IgD-negative memory B cell (primary cell): ENCODE results near the gene FMOD. TPM values are rescaled to one million over a fixed set of nuclear protein-coding genes. Genes with fewer than 3 reads are reported as not detected.

Experiments
- H3K27ac Mint-ChIP-seq, 3 donors: one replicate each; pipeline ENCODE4 v1.8.0; 2020 to 2022; ENCODE audit warnings: mild to moderate bottlenecking in 3 of 3, mixed read lengths in 3 of 3, moderate library complexity in 1 of 3
- H3K27me3 Mint-ChIP-seq: one replicate; pipeline ENCODE4 v1.8.0; 2021; ENCODE audit warnings: mixed read lengths
- H3K36me3 Mint-ChIP-seq: one replicate; pipeline ENCODE4 v1.8.0; 2020; ENCODE audit warnings: mild to moderate bottlenecking, mixed read lengths
- H3K4me1 Mint-ChIP-seq, 3 donors: one replicate each; pipeline ENCODE4 v1.8.0; 2020 to 2022; ENCODE audit warnings: mixed read lengths in 3 of 3, mild to moderate bottlenecking in 1 of 3
- H3K4me3 Mint-ChIP-seq, 4 donors: one replicate each; pipeline ENCODE4 v1.8.0; 2020 to 2022; ENCODE audit warnings: mild to moderate bottlenecking in 4 of 4, mixed read lengths in 4 of 4, moderate library complexity in 3 of 4
- H3K9me3 Mint-ChIP-seq, 3 donors: one replicate each; pipeline ENCODE4 v1.8.0; 2020 to 2021; ENCODE audit warnings: mixed read lengths in 3 of 3, mild to moderate bottlenecking in 1 of 3
- polyA plus RNA-seq: library from polyadenylated mRNA; unstranded; fragments of 300-500 nt; fragmentation: Illumina TruSeq; gene quantifications from one replicate; pipeline ENCODE4 v1.2.3, GENCODE V29; 2021

FMOD gene
- polyA plus RNA-seq, 1 donor from 2014 or later: 0.28 TPM

DNA sequence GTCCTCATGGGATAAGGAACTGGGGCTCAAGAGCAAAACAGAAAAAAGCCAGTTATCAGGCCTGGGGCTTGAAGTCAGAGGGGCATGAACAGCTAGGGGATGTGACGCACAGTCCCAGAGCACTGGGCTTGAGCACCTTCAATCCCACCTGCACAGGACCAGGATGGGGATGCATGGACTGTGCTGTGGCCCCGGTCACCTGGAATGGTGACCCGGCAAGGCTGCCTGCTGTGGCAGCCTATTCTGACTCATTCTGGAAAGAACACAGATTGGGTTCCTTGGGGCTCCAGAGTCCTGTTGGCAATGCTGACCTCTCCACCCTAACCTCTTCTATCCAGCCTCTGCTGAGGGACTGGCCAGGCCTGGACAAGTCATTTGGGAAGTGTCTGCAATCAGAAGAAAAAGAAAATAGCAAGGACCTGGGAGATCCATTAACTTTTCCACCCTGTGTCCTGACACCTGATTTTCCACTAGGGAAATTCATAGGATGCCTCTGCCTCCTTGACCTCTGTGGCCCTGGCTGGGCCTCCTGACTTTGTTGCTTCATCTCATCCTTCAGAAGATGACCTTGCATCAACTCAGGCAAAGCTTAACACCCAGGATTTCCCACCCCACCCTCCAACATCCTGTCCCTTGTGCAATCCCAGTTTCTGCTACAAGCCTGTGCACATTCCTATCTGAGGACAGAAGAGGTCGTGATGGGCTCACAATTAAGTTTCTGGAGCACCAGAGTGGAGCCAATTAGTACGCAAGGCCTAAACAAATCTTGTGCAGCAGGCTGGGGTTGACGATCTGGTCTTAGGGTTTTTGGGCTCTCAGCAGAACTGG is 17.9 kb upstream of the FMOD start:
- H3K27me3 Mint-ChIP-seq: peaks cover 3% of the 10 kb centered on the region
- peaks cover 4% of the 10 kb centered on the region for H3K36me3 Mint-ChIP-seq
- H3K4me1 Mint-ChIP-seq: peaks cover 0 to 2% (median 0%) of the 10 kb centered on the region in 3 donors
- peak overlapping the region in 1 of 3 donors; percentile 81 for H3K27ac Mint-ChIP-seq
- no peak overlapping the region for H3K4me3 Mint-ChIP-seq
- H3K9me3 Mint-ChIP-seq: no peaks in the 10 kb centered on the region

DNA sequence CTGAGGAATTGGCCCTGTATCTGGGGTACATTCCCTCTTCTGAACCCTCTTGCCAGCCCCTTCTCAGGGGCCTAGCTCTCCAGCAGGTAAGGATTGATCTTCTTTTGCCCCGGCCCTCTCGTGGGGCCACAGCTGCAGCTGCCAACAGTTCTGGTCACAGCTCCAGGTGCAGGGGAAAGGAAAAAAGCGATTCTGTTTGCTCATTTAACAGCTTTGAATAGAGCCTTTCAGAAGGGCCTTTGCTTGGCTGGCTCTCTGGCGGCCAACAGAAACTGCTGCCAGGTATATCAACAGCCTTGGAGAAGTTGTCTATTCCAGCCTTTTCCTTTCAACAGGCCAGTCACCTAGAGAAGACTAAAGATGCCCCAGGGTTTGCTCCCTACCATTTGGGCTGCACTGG is 16.1 kb upstream of the FMOD start:
- Mint-ChIP-seq H3K27ac (no peak overlapping the region), H3K36me3 (peaks cover 4% of the 10 kb centered on the region), H3K4me3 (no peak overlapping the region), H3K4me1 (peaks cover 3 to 7% (median 4%) of the 10 kb centered on the region in 3 donors), H3K9me3 (no peaks in the 10 kb centered on the region), H3K27me3 (peaks cover 3% of the 10 kb centered on the region)

DNA sequence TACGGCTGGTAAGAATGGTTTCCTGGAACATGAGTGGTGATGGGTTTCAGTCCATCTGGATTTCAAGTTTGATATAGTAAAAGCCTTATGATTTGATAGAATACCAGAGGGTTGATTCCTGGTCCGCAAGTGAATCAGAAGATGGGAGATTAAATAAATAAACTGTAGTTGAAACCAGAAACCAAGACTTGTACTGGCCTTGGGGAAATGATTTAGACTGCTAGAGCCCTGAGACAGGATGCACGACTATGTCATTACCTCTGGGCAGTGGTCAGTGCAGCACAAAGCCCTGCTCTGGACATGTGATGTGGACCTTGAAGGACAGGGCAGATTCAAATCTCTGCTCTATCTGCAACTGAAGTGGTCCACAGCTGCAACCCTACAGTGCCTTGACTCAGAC is 15.6 kb upstream of the FMOD start:
- Mint-ChIP-seq H3K4me3 (no peak overlapping the region), H3K27ac (no peak overlapping the region), H3K27me3 (peaks cover 3% of the 10 kb centered on the region), H3K9me3 (no peaks in the 10 kb centered on the region), H3K36me3 (peaks cover 4% of the 10 kb centered on the region), H3K4me1 (peaks cover 8 to 13% (median 10%) of the 10 kb centered on the region in 3 donors)

DNA sequence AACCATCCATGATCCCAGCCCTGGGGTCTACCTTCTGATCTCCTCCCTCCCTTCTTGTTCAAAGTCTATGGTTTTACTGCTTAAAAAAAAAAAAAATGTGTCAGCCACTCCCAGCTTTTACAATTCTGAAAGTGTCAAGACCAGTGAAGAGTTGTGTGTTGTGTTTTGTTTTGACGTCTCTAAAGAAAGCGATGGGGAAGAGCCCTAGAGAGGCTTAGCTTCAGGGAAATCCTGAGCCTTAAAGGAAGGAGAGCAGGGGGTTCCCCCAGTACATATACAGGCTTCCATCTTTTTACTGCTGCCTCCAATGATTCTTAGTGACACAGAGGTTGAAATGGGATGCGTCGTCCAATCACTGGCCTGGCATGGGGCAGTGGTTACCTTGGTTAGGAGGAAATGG is 13.9 kb upstream of the FMOD start:
- H3K9me3 Mint-ChIP-seq: no peaks in the 10 kb centered on the region
- H3K27me3 Mint-ChIP-seq: peaks cover 5% of the 10 kb centered on the region
- H3K4me1 Mint-ChIP-seq: peaks cover 8 to 13% (median 13%) of the 10 kb centered on the region in 3 donors
- H3K4me3 Mint-ChIP-seq: no peak overlapping the region
- H3K27ac Mint-ChIP-seq: peak overlapping the region in 1 of 3 donors; percentile 4
- peaks cover 4% of the 10 kb centered on the region for H3K36me3 Mint-ChIP-seq

DNA sequence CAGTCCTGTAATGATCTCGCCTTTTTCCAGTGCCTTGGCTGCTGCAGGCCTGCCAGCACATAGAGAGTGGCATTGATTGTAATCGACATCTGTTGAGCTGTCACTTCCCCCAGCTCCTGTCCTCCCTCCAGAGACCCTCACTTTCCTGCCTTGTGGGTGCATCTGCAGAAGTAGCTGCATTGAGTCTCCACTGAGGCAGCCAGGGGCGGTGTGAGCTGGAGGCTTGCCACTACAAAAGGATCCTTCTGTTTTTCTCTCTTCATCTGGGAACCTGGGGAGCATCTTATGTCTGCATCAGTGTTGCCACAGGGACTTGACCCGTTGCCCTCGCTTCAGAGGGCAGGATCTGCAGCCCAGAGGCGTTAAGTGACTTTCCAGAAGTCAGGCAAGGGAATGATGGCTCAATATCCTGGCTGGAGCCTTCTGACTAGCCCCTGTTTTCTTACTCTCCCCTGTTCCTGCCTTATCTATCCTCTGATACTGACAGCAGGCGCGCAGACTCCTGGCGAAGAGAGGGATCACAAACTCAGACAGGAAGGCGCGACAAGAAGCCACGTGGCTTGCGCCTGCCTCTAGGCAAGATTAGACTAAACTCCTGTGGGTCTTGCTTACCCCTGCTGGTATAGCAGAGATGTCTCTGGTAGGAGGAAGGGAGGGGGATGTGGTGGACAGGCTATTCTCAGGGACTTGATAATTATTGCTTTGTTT is 13.3 kb upstream of the FMOD start:
- H3K27ac Mint-ChIP-seq: no peak overlapping the region
- H3K4me3 Mint-ChIP-seq: no peak overlapping the region
- H3K36me3 Mint-ChIP-seq: peaks cover 4% of the 10 kb centered on the region
- no peaks in the 10 kb centered on the region for H3K9me3 Mint-ChIP-seq
- peaks cover 5% of the 10 kb centered on the region for H3K27me3 Mint-ChIP-seq
- H3K4me1 Mint-ChIP-seq: peaks cover 6 to 13% (median 13%) of the 10 kb centered on the region in 3 donors

DNA sequence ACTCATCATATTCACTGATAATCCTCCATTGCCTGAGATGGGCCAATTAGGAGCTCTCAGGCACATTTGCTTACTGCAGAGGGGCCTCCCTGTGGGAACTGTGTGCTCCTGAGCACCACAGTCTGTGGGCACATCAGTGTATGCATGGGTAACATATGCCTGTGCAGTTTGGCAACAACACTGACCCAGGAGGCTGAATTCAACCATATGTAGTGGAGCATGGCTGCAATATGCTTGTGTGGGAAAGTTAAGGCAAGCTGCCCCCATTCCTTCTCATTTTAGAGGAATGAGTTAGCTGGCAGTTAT is 11.8 kb upstream of the FMOD start:
- peaks cover 0 to 3% (median 0%) of the 10 kb centered on the region in 3 donors for H3K9me3 Mint-ChIP-seq
- H3K27ac Mint-ChIP-seq: no peak overlapping the region
- H3K27me3 Mint-ChIP-seq: peaks cover 3% of the 10 kb centered on the region
- peaks cover 3% of the 10 kb centered on the region for H3K36me3 Mint-ChIP-seq
- peaks cover 6 to 13% (median 13%) of the 10 kb centered on the region in 3 donors for H3K4me1 Mint-ChIP-seq
- no peak overlapping the region for H3K4me3 Mint-ChIP-seq

DNA sequence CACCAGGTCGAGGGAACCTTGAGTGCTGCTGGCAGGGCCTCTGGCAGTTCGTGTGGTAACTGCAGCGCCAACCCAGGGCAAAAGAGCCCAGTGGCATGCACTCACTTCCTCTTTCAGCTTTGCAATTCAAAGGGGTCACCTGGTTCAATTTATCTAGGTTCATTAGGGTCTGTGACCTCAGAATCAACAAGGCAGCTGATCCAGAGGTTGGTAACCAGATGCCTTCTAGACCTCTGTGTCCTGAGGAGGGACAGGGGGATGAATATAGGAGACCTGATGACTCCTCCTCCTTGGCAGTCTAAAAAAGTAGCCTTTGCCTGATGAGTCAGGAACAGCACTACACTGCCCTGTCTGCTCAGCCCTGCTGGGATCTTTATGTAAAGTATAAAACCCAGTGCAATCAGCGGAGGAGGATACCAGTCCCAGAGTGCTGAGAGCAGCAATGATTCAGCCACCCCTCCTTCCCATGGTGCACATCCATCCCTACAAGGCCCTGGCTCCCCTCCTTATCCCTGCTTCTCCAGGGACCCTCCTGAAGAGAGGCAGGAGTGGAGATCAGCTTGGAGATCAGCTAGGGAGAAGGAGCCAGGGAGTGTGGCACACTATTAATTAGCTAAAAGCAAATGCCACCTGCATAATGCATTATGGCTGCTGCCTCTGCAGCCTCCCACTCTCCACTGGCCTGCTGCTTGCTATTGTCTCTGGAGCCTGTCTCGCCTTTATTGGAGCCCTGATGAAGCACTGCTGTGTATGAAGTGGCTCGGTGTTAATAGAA is 11.2 kb upstream of the FMOD start:
- H3K27ac Mint-ChIP-seq: peak overlapping the region in 1 of 3 donors; percentile 20
- peaks cover 0 to 3% (median 0%) of the 10 kb centered on the region in 3 donors for H3K9me3 Mint-ChIP-seq
- H3K27me3 Mint-ChIP-seq: peaks cover 3% of the 10 kb centered on the region
- no peaks in the 10 kb centered on the region for H3K36me3 Mint-ChIP-seq
- H3K4me3 Mint-ChIP-seq: peak overlapping the region in 1 of 4 donors; percentile 7
- peaks cover 6 to 13% (median 13%) of the 10 kb centered on the region in 3 donors for H3K4me1 Mint-ChIP-seq

DNA sequence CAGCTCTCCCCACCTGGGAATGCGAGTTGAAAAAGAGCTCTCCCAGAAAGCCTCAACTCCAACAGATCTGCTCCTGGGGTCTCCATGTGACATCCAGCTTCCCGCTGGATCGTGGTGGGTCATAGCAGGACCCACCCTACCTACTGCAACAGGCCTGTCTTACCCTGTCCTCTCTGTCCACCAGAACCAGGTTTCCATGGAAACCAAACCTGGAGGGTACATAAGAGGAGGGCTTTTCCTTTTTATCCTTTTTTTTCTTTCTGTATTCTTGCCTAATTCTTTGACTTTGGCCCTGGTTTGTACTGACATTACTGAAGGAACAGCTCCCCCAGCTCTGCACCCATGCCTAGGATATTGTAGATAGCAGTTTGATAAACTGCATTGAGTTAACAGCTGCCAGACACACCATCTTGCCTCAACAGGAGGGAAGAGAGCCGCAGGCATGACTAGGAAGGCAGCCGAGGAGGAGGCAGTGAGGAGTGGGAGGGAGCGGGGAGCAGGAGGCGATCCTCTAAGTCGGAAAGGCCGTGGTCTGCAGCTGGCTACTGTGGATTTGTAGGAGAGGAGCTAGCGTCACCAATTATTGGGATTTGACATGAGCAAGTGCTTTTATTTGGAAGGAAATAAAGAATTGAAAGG is 9.7 kb upstream of the FMOD start:
- Mint-ChIP-seq H3K27me3 (peaks cover 11% of the 10 kb centered on the region), H3K27ac (no peak overlapping the region), H3K36me3 (no peaks in the 10 kb centered on the region), H3K4me3 (peak overlapping the region in 1 of 4 donors; percentile 38), H3K4me1 (peaks cover 6 to 13% (median 13%) of the 10 kb centered on the region in 3 donors), H3K9me3 (peaks cover 0 to 3% (median 0%) of the 10 kb centered on the region in 3 donors)

DNA sequence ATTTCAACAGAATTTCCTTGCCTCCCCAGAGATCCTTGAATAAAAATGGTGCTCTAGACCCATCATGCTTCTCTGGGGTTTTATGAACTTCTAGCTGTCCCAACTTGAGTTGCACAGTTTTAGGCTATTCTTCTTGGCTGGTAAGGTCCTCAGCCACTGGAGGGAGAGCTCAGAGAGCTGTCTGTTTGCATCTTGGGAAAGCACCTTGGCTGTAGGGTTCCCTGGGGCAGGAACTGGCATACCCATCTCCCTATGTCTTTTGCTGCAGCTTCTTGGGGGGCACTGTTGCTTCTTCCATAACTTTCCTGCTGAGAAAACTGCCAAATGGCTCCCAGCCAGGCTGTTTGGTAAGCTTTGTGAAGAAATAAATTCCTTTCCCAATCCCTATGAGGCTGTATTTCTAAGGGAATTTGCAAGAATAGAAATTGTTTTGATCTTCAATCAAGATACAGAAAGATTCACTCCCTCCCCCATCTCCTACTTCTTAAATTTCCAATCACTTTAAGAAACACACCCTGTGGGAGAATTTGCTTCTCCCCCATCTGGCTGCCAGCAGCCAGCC is 8.2 kb upstream of the FMOD start:
- H3K36me3 Mint-ChIP-seq: no peaks in the 10 kb centered on the region
- no peak overlapping the region for H3K27ac Mint-ChIP-seq
- H3K27me3 Mint-ChIP-seq: peaks cover 21% of the 10 kb centered on the region
- peaks cover 0 to 3% (median 0%) of the 10 kb centered on the region in 3 donors for H3K9me3 Mint-ChIP-seq
- H3K4me3 Mint-ChIP-seq: no peak overlapping the region
- H3K4me1 Mint-ChIP-seq: peaks cover 6 to 13% (median 13%) of the 10 kb centered on the region in 3 donors

DNA sequence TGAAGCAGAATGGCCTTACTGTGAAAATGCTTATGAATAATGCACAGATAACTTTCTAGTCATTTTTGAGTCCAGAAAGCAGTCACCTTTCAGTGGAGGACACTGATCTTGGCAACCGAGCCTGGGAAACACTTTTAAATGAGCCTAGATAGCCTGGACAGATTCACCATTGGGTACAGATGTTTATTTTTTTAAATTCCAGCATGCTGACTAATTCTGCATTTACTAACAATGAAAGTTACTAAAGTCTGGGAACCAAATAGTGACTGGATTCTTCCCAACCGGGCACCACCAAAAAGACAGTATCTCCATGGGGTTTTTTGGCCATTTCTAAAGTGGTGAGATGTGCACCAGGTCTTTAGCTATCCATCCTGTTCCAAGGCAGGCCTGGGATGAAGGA is 3.3 kb upstream of the FMOD start:
- Mint-ChIP-seq H3K36me3 (no peaks in the 10 kb centered on the region), H3K9me3 (peaks cover 0 to 5% (median 0%) of the 10 kb centered on the region in 3 donors), H3K27me3 (peaks cover 33% of the 10 kb centered on the region)

DNA sequence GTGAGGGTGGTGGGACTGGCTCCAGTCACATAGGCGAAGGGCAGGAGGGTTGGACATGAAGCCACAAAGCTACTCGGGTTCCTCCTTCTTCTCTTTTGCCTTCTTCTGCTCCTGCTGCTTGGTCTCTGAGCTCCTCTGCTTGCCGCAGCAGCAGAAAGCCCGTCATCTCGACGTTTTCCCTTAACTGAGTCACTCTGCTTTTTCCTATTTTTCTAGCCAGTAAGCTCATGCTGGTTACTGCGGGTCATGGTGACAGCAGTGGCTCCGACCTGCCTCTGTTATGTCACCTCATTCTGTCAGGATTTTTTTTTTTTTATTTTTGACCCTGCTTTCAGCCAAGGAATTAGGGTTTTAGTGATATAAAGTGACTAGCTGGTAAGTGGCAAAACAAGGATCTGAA is 2.6 kb upstream of the FMOD start:
- peaks cover 0 to 4% (median 2%) of the 10 kb centered on the region in 3 donors for H3K4me1 Mint-ChIP-seq
- no peak overlapping the region for H3K27ac Mint-ChIP-seq
- H3K9me3 Mint-ChIP-seq: peaks cover 0 to 5% (median 0%) of the 10 kb centered on the region in 3 donors
- no peak overlapping the region for H3K4me3 Mint-ChIP-seq
- H3K36me3 Mint-ChIP-seq: no peaks in the 10 kb centered on the region
- H3K27me3 Mint-ChIP-seq: peaks cover 33% of the 10 kb centered on the region

More for the DNA sequence above, 3.3 kb upstream of the FMOD start:
- no peak overlapping the region for H3K27ac Mint-ChIP-seq
- H3K4me3 Mint-ChIP-seq: no peak overlapping the region
- peaks cover 0 to 4% (median 2%) of the 10 kb centered on the region in 3 donors for H3K4me1 Mint-ChIP-seq

DNA sequence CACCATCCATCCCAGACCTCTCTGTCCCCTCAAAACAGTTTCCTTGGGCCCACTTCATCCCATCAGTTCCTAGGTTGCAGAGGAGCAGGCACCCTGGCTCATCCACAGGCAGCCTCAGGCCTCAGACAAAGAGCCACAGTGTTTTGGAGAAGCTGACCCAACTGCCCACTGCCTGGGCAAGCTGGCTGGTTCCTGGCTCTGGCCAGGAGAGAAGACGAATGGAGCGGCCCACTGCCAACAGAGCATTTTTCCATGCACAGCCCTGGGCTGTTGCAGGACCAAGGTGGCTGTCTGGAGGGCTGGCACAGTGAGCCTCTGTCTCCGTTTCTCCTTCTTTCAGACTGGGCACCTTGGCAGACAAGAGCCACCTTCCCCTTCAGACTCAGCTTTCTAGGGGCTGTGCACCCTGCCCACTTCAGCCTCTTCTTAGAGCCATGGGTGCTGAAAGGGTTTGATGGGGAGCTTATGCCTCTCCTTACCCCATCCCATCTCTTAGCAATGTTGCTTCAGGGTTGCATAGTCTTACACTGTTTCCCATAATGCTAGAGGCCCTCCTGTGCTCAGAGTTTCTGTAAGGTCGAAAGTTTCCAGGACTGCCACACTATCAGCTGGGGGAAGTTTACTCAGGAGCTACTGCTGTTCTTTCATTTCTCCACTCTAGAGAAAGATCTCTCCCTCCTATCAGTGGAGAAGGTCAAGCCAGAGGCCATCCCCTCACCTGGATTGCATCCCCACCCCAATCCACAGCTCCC is 973 bp downstream of the FMOD start:
- Mint-ChIP-seq H3K36me3 (no peaks in the 10 kb centered on the region), H3K27ac (peak overlapping the region in 1 of 3 donors; percentile 45), H3K27me3 (peaks cover 41% of the 10 kb centered on the region)

DNA sequence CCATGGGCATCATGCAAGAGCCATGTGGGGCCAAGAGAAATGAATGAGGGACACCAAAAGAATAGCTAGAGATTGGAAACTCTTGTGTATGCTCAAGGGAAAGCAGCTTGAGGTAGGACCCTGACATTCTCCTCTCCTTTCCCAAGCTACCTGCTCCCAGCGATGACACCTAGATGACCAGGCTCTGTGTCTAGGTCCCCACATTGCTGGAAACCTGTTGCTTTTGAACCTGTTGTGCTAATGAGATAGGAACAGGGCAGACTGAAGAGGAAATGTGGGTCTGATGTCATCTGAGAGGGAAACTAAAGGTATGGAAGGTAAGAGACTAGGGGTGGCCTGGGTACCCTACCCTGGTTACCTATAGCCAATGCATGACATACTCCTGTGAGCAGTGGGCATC is 1.8 kb downstream of the FMOD start:
- H3K4me3 Mint-ChIP-seq: no peak overlapping the region

More for the DNA sequence above, 973 bp downstream of the FMOD start:
- H3K9me3 Mint-ChIP-seq: peaks cover 0 to 2% (median 0%) of the 10 kb centered on the region in 3 donors
- H3K4me3 Mint-ChIP-seq: peak overlapping the region in 1 of 4 donors; percentile 23
- H3K4me1 Mint-ChIP-seq: peaks cover 0 to 4% (median 2%) of the 10 kb centered on the region in 3 donors

DNA sequence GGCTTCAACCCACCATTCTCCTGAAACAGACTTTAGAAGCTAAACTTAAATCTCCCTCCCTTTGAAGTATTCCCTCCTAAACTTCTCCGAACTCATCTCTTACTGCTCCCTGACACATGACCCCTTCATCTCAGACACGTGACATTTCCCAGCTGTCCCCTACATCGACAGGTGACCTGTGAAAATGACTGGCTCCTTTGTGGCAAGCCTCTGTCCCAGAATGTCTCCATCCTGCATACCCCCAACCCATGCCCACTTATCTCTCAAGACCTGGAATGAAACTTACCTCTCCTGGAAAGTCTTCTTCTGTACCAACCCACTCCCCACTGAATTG is 4.2 kb downstream of the FMOD start:
- Mint-ChIP-seq H3K27me3 (peaks cover 32% of the 10 kb centered on the region), H3K36me3 (no peaks in the 10 kb centered on the region), H3K4me3 (no peak overlapping the region), H3K9me3 (peaks cover 0 to under 1% (median 0%) of the 10 kb centered on the region in 3 donors), H3K27ac (no peak overlapping the region), H3K4me1 (peaks cover 4 to 5% (median 4%) of the 10 kb centered on the region in 3 donors)

More for the DNA sequence above, 1.8 kb downstream of the FMOD start:
- peaks cover 0 to 4% (median 2%) of the 10 kb centered on the region in 3 donors for H3K4me1 Mint-ChIP-seq
- no peak overlapping the region for H3K27ac Mint-ChIP-seq
- peaks cover 0 to 2% (median 0%) of the 10 kb centered on the region in 3 donors for H3K9me3 Mint-ChIP-seq
- peaks cover 37% of the 10 kb centered on the region for H3K27me3 Mint-ChIP-seq
- no peaks in the 10 kb centered on the region for H3K36me3 Mint-ChIP-seq
